Stimulated activated CD4-positive, alpha-beta T cell treated with anti-CD3 and anti-CD28 coated beads, Interleukin-15, amount 100 ng/mL, for 24 hours (primary cell): Measurements from ENCODE around the gene CFAP92.
"Not testable (repeated sequence)": the region's sequence is repeated elsewhere in the genome, so short reads cannot be mapped to it uniquely, and the experiment has no call there.

Source experiments
- DNase-seq: peaks from one replicate; pipeline ENCODE4 v3.0.0-alpha.2; 2020

CFAP92 gene

DNA sequence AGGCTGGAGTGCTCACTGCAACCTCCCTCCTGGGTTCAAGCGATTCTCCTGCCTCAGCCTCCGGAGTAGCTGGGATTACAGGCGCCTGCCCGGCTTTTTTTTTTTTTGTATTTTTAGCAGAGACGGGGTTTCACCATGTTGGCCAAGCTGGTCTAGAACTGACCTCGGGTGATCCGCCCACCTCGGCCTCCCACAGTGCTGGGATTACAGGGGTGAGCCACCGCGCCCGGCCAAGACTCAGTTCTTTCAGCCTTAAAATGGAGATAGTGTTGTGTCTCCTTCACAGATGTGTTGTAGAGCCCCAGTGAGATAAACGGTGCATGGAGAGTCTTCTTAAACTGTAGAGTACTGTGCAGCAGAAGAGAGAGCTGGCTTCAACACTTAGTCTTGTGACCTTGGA, 113.4 kb downstream of the CFAP92 start:
- not testable (repeated sequence) for DNase-seq

DNA sequence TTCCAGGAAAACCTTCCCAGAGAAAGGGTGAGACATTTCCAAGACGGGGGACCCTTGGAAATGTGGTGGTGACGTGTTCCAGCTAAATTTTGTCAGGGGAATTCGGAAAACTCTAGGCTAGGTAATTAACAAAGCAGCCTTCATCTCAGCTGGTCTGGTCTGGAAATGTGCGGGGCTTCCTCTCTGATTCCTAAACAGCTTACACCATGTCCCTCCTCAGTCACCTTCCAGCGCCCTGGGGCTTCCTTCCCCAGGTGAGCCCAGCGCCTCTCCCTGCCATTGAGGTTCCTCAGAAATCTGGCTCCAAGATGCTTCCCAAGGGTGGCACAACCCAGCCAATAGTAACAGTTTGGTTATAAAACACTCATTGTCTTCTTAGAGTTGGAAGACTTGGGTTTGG, 113.9 kb downstream of the CFAP92 start:
- DNase-seq: peak; percentile 12

- DNase-seq: peak; percentile 97
Observed at GRCh38 chr3:128879125-128879969, 114.5 kb downstream of the CFAP92 start, which contains the start of gene ACAD9. ACAD9 (plus strand) TSS chr3:128879620; CDS start chr3:128879692, 72 bp downstream.

DNA sequence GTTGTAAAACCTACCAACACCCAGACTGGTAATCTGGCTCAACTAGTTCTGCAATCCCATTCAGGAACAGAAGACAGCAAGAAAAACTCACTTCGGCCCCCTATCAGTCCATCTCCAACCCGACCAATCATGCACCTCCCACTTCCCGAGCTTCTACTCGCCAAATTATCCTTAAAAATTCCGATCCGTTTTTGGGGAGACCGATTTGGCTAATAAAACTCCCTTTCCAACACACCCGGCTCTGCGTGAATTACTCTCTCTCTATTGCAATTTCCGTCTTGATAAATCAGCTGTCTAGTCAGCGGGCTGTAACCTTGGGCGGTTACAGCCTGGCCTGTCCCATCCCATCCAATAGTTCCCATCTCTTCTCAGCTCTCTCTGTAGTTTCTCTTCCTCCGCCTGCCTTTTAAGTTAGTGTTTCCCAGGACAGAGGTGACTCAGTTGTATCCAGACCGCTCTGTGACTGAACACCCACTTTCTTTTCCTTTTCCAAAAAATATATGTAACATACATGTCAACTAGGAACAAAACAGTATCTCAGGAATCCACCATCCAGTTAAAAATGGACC, 115.2 kb downstream of the CFAP92 start:
- DNase-seq: peak; percentile 38

- no peak for DNase-seq
Observed at GRCh38 chr3:128878011-128878457, 115.8 kb downstream of the CFAP92 start.

- peak; percentile 77 for DNase-seq
Observed at GRCh38 chr3:128875556-128876120, 118.2 kb downstream of the CFAP92 start.

DNA sequence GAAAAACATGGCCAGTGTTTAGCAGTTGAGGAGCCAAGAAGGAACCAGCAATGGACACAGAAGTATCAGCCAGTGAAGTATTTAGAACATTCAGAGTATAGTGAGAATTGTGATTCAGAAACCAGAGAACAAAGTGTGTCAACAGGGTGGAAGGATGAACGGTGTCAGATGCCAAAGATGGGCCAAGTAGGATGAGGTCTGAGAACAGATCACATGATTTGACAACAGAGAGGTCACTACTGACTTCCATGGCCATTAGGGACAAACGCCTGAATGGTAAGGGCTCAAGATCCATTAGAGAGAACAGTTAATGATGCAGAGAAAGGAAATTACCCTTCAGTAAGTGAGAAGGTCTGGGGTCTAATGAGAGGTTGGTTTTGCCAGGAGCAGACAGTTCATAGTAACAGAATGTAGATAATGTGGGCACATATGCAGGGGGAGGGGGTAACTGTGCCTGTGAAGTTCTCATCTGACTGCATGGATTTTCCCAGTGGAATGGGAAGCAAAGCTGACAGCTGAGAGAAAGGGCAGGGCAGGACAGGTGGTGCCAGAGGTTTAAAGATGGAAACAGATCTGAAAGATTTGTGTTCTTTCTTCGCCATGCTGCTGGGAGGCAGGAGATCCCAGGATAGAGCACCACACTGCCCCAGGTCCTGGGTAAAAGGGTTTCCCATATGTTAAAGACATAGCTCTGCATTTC, 119.2 kb downstream of the CFAP92 start:
- DNase-seq: no peak

- DNase-seq: no peak
Observed at GRCh38 chr3:128873244-128874022, 120.4 kb downstream of the CFAP92 start.

DNA sequence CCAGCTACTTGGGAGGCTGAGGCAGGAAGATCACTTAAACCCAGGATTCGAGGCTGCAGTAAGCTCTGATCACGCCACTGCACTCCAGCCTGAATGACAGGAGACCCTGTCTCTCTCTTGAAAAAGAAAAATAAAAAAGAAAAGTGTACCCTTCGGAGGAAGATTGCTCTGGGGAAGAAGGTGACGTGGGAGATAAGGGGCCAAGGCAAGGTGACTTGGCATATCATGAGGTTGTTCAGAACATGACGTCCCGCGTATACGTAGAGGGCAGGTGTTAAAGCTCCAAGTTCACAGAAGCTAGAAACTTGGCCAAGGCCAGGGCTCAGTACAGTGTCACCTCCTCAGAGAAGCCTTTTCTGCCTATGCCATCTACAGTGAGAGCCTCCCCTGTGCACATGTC, 121.1 kb downstream of the CFAP92 start:
- no peak for DNase-seq

DNA sequence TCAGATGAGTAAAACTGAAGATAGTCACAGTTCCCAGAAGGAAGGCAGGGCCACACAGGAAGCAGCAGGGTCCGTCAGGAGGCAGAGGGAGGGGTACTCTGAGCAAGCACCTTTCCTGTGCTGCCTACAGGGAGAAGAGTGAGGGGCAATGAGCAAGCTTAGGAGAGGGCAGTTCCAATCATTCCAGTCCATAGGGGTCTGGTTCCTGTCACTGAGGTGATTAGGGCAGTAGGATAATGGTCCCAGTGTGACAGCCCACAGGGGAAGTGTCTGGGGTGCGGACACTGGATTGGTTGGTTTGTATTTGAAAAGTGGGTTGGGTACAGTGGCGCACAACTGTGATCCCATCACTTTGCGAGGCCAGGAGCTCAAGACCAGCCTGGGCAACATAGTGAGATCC, 121.6 kb downstream of the CFAP92 start:
- DNase-seq: no peak

DNA sequence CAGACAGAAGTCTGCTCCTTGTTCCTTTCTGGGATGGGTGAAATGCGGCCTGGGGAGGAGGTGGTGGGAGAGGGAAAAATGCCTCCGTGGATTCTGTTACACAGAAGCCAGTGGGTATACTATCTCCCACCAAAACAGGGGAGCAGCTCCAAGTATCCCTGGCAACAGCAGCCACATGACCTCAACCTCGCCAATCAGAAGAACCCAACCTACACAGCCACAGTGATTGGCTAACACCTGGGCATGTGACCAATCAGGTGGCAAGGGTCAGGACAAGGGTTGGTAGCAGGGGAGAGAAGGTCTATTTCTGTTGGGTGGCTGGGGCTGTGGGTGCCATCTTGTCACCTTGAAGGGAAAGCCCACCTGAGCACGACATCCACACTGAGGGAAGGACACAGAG, 123.5 kb downstream of the CFAP92 start:
- DNase-seq: no peak

DNA sequence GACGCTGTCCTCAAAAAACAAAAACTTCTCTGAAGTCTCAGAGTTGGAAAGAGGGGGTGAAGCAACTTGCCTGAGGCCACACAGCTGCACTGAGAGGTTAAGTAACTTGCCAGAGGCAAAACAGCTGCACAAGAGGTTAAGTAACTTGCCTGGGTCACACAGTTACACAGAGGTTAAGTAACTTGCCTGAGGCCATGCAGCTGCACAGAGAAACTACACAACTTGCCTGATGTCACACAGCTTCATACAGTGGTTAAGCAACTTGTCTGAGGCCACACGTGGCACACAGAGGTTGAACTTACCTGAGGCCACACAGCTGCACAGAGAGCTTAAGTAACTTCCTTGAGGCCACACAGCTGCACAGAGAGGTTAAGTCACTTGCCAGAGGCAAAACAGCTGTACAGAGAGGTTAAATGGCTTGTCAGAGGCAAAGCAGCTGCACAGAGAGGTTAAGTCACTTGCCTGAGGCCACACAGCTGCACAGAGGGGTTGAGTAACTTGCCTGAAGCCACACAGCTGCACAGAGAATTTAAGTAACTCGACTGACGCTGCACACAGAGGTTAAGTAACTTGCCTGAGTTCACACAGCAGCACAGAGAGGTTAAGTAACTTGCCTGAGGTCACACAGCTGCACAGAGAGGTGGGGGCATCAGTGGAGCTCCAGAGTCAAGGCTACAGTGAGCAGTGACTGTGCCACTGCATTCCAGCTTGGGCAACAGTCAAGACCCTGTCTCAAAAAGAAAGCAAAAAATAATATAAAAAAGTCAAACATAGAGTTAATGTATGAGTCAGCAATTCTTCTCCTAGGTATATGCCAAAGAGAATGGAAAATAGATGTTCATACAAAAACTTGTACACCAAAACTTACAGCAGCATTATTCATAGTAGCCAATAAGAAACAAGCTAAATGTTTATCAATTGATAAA, 126.4 kb downstream of the CFAP92 start:
- DNase-seq: no peak

DNA sequence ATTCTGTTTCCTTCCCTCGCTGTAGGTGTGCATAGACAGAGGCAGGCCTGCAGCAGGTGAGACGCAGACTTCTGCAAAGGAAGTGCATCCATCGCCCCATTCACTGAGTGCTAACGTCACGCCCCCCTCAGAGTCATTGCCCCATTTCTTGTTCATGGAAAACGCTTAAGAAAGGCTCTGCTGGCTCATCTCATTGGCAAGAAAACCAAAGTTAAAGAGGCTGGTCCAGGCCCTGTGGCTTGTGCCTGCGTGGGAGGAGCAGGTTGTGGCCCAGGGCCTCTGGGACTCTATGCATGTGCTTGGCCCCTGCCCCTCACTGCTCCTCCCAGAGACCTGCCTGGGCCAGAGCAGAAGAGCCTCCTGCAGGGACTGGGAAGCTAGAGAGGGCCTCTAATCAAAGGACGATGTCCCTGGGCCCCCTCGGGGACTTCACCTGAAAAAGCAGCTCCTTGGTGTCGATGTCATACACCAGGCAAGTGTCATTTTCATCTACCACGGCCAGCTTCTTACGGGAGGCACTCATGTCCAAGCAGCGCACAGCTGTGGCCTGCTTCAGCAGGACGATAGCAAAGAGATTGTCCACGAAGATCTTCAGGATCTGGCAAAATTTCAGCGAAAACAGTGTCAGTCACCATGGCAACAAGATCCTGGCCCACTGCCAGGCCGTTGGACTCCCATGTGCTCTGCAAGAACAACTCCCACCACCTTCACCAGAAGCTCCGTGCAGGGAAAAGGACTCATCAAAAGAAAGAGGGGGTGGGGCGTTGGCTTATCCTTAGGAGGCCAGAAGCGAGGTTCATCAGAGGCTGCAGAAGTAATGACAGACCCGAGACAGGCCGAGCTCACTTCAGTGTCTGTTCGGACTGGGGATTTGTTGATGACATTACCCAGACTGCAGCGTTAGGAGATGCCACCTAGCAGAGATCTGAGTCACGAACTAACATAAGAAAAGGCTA, 128.7 kb downstream of the CFAP92 start:
- DNase-seq: not testable (repeated sequence)

DNA sequence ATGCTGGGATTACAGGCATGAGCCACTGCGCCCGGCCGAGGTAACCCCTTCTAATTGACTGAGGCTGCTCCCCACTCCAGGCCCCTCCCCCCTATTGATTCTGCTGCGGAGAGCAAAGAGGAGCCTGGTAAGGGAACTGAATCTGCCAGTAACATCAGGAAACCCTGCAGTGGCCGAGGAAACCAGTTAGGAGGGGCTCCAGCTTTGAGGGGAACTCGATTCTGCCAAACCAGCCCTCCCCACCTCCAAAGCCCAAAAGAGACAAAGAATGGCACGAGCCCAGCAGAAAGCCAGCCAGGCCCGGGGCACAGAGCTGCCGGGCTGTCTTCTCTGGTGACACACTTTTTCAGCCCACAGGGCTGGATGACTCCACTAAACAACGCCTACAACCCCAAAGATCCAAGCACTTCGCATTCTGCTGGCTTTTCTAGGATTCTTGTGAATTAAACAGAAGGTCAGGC, 129.5 kb downstream of the CFAP92 start:
- no peak for DNase-seq

GRCh38 chr3:128863560-128863959, 130.3 kb downstream of the CFAP92 start:
- DNase-seq: peak; percentile 43

- no peak for DNase-seq
Observed at GRCh38 chr3:128861491-128861890, 132.4 kb downstream of the CFAP92 start.
